Measurements from ENCODE around the gene SUGCT. TPM values are rescaled to one million over a fixed set of nuclear protein-coding genes. Genes with fewer than 3 reads are reported as not detected.

SUGCT gene
- total RNA-seq, 1 donor from 2014 or later: 12.0 TPM

GRCh38 chr7:40582539-40582938 lies 447.7 kb downstream of the SUGCT start:
- H3K4me1 ChIP-seq (ENCODE audit: control insufficient read depth in 3 of 3, insufficient read depth in 3 of 3, low read length in 3 of 3): no peaks in the 10 kb centered on the region
- no peaks in the 10 kb centered on the region for H3K9me3 ChIP-seq (ENCODE audit: control insufficient read depth in 3 of 3, low read length in 3 of 3)
- no peak overlapping the region for H3K27ac ChIP-seq (ENCODE audit: low read depth, low read length)
- H3K27me3 ChIP-seq (ENCODE audit: control insufficient read depth in 3 of 3, insufficient read depth in 3 of 3, low read length in 3 of 3): no peaks in the 10 kb centered on the region
- no peak overlapping the region for H3K9ac ChIP-seq (ENCODE audit: low read depth in 1 of 3, low read length in 3 of 3)
- H3K36me3 ChIP-seq (ENCODE audit: control insufficient read depth in 3 of 3, insufficient read depth in 3 of 3, low read length in 3 of 3): no peaks in the 10 kb centered on the region
- no peak overlapping the region for H3K4me3 ChIP-seq (ENCODE audit: low read length in 3 of 3)

- Histone ChIP-seq H3K4me1 (ENCODE audit: control insufficient read depth in 3 of 3, insufficient read depth in 3 of 3, low read length in 3 of 3) (no peaks in the 10 kb centered on the region), H3K9me3 (ENCODE audit: control insufficient read depth in 3 of 3, low read length in 3 of 3) (no peaks in the 10 kb centered on the region), H3K27ac (ENCODE audit: low read depth, low read length) (no peak overlapping the region), H3K36me3 (ENCODE audit: control insufficient read depth in 3 of 3, insufficient read depth in 3 of 3, low read length in 3 of 3) (no peaks in the 10 kb centered on the region), H3K9ac (ENCODE audit: low read depth in 1 of 3, low read length in 3 of 3) (no peak overlapping the region), H3K4me3 (ENCODE audit: low read length in 3 of 3) (no peak overlapping the region), H3K27me3 (ENCODE audit: control insufficient read depth in 3 of 3, insufficient read depth in 3 of 3, low read length in 3 of 3) (no peaks in the 10 kb centered on the region)
Measured at GRCh38 chr7:40583667-40584444, 449.1 kb downstream of the SUGCT start.

- Histone ChIP-seq H3K4me3 (ENCODE audit: low read length in 3 of 3) (no peak overlapping the region), H3K4me1 (ENCODE audit: control insufficient read depth in 3 of 3, insufficient read depth in 3 of 3, low read length in 3 of 3) (no peaks in the 10 kb centered on the region), H3K27me3 (ENCODE audit: control insufficient read depth in 3 of 3, insufficient read depth in 3 of 3, low read length in 3 of 3) (no peaks in the 10 kb centered on the region), H3K36me3 (ENCODE audit: control insufficient read depth in 3 of 3, insufficient read depth in 3 of 3, low read length in 3 of 3) (no peaks in the 10 kb centered on the region), H3K9ac (ENCODE audit: low read depth in 1 of 3, low read length in 3 of 3) (no peak overlapping the region), H3K27ac (ENCODE audit: low read depth, low read length) (no peak overlapping the region), H3K9me3 (ENCODE audit: control insufficient read depth in 3 of 3, low read length in 3 of 3) (no peaks in the 10 kb centered on the region)
Measured at GRCh38 chr7:40584667-40585433, 450.0 kb downstream of the SUGCT start.

DNA sequence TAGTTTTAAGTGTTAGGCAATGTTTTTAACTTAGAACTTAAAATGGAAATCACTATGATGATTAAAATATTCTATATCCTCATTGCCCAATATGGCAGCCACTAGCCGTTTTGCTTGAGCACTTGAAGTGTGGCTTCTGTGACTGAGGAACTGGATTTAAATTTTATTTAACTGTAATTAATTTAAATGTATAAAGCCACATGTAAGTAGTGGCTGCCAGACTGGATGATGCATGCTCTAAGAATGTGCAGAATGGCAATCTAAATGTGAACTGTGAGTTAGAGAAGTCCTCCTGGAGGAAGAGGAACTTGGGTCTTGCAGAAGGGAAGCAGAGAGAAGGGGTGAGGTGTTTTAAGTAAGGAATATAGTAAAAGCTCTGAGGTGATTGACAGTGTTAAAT lies 451.4 kb downstream of the SUGCT start:
- Histone ChIP-seq H3K27ac (ENCODE audit: low read depth, low read length) (no peak overlapping the region), H3K9ac (ENCODE audit: low read depth in 1 of 3, low read length in 3 of 3) (no peak overlapping the region), H3K4me1 (ENCODE audit: control insufficient read depth in 3 of 3, insufficient read depth in 3 of 3, low read length in 3 of 3) (no peaks in the 10 kb centered on the region), H3K36me3 (ENCODE audit: control insufficient read depth in 3 of 3, insufficient read depth in 3 of 3, low read length in 3 of 3) (no peaks in the 10 kb centered on the region), H3K4me3 (ENCODE audit: low read length in 3 of 3) (no peak overlapping the region), H3K27me3 (ENCODE audit: control insufficient read depth in 3 of 3, insufficient read depth in 3 of 3, low read length in 3 of 3) (no peaks in the 10 kb centered on the region), H3K9me3 (ENCODE audit: control insufficient read depth in 3 of 3, low read length in 3 of 3) (no peaks in the 10 kb centered on the region)

GRCh38 chr7:40587419-40587818 lies 452.6 kb downstream of the SUGCT start:
- no peaks in the 10 kb centered on the region for H3K36me3 ChIP-seq (ENCODE audit: control insufficient read depth in 3 of 3, insufficient read depth in 3 of 3, low read length in 3 of 3)

GRCh38 chr7:40595129-40595528 lies 460.3 kb downstream of the SUGCT start:
- no peak overlapping the region for H3K9ac ChIP-seq (ENCODE audit: low read depth in 1 of 3, low read length in 3 of 3)
- H3K36me3 ChIP-seq (ENCODE audit: control insufficient read depth in 3 of 3, insufficient read depth in 3 of 3, low read length in 3 of 3): no peaks in the 10 kb centered on the region
- H3K27me3 ChIP-seq (ENCODE audit: control insufficient read depth in 3 of 3, insufficient read depth in 3 of 3, low read length in 3 of 3): no peaks in the 10 kb centered on the region
- H3K4me1 ChIP-seq (ENCODE audit: control insufficient read depth in 3 of 3, insufficient read depth in 3 of 3, low read length in 3 of 3): no peaks in the 10 kb centered on the region
- H3K4me3 ChIP-seq (ENCODE audit: low read length in 3 of 3): no peak overlapping the region
- H3K27ac ChIP-seq (ENCODE audit: low read depth, low read length): no peak overlapping the region
- H3K9me3 ChIP-seq (ENCODE audit: control insufficient read depth in 3 of 3, low read length in 3 of 3): no peaks in the 10 kb centered on the region

More at GRCh38 chr7:40587419-40587818, 452.6 kb downstream of the SUGCT start:
- no peak overlapping the region for H3K9ac ChIP-seq (ENCODE audit: low read depth in 1 of 3, low read length in 3 of 3)
- no peaks in the 10 kb centered on the region for H3K4me1 ChIP-seq (ENCODE audit: control insufficient read depth in 3 of 3, insufficient read depth in 3 of 3, low read length in 3 of 3)
- H3K27ac ChIP-seq (ENCODE audit: low read depth, low read length): no peak overlapping the region
- no peak overlapping the region for H3K4me3 ChIP-seq (ENCODE audit: low read length in 3 of 3)
- H3K9me3 ChIP-seq (ENCODE audit: control insufficient read depth in 3 of 3, low read length in 3 of 3): no peaks in the 10 kb centered on the region
- H3K27me3 ChIP-seq (ENCODE audit: control insufficient read depth in 3 of 3, insufficient read depth in 3 of 3, low read length in 3 of 3): no peaks in the 10 kb centered on the region

GRCh38 chr7:40595832-40596231 lies 461.0 kb downstream of the SUGCT start:
- H3K27me3 ChIP-seq (ENCODE audit: control insufficient read depth in 3 of 3, insufficient read depth in 3 of 3, low read length in 3 of 3): no peaks in the 10 kb centered on the region
- no peak overlapping the region for H3K9ac ChIP-seq (ENCODE audit: low read depth in 1 of 3, low read length in 3 of 3)
- no peaks in the 10 kb centered on the region for H3K36me3 ChIP-seq (ENCODE audit: control insufficient read depth in 3 of 3, insufficient read depth in 3 of 3, low read length in 3 of 3)
- no peak overlapping the region for H3K4me3 ChIP-seq (ENCODE audit: low read length in 3 of 3)
- H3K9me3 ChIP-seq (ENCODE audit: control insufficient read depth in 3 of 3, low read length in 3 of 3): no peaks in the 10 kb centered on the region
- no peak overlapping the region for H3K27ac ChIP-seq (ENCODE audit: low read depth, low read length)
- no peaks in the 10 kb centered on the region for H3K4me1 ChIP-seq (ENCODE audit: control insufficient read depth in 3 of 3, insufficient read depth in 3 of 3, low read length in 3 of 3)

DNA sequence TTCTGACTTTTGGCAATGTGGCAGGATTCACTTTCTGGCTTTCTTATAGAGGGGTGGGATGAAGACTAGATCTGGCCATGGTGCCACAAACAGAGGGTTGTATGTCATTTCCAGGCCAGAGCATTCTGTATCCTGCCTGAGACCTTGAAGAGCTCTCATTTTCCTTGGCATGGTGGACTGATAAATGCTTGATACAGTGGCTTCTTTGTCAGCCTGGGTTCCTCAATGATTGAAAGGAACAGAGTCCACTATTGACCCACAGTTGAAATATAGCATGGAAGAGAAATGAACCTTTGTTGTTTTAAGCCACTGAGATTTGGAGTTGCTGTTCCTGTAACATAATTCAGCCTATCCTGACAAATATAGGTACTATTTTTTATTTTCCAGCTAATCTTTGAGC lies 462.7 kb downstream of the SUGCT start:
- Histone ChIP-seq H3K9ac (ENCODE audit: low read depth in 1 of 3, low read length in 3 of 3) (no peak overlapping the region), H3K27ac (ENCODE audit: low read depth, low read length) (no peak overlapping the region), H3K4me3 (ENCODE audit: low read length in 3 of 3) (no peak overlapping the region), H3K27me3 (ENCODE audit: control insufficient read depth in 3 of 3, insufficient read depth in 3 of 3, low read length in 3 of 3) (no peaks in the 10 kb centered on the region), H3K36me3 (ENCODE audit: control insufficient read depth in 3 of 3, insufficient read depth in 3 of 3, low read length in 3 of 3) (no peaks in the 10 kb centered on the region), H3K4me1 (ENCODE audit: control insufficient read depth in 3 of 3, insufficient read depth in 3 of 3, low read length in 3 of 3) (no peaks in the 10 kb centered on the region), H3K9me3 (ENCODE audit: control insufficient read depth in 3 of 3, low read length in 3 of 3) (no peaks in the 10 kb centered on the region)

DNA sequence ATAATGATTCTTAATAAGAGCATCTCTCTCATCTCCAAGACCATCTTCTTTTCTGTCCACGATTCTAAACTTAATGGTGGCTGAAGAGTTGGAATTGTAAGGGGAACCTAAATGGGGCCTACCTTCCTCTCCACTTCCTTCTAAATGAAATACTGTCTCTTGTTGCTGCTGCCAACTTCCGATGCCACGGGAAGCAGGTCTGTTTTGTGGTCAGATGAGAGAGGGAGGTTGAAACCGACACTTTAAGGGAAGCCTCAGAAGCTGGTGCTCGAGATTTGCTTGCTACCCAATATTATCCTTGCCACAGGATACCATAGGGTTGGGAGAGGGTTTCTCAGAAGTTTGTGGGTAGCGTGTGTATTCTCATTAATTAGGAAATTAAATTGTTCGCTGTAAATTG lies 464.1 kb downstream of the SUGCT start:
- no peak overlapping the region for H3K27ac ChIP-seq (ENCODE audit: low read depth, low read length)
- no peaks in the 10 kb centered on the region for H3K4me1 ChIP-seq (ENCODE audit: control insufficient read depth in 3 of 3, insufficient read depth in 3 of 3, low read length in 3 of 3)
- H3K36me3 ChIP-seq (ENCODE audit: control insufficient read depth in 3 of 3, insufficient read depth in 3 of 3, low read length in 3 of 3): no peaks in the 10 kb centered on the region
- H3K4me3 ChIP-seq (ENCODE audit: low read length in 3 of 3): no peak overlapping the region
- H3K9ac ChIP-seq (ENCODE audit: low read depth in 1 of 3, low read length in 3 of 3): no peak overlapping the region
- H3K9me3 ChIP-seq (ENCODE audit: control insufficient read depth in 3 of 3, low read length in 3 of 3): no peaks in the 10 kb centered on the region
- H3K27me3 ChIP-seq (ENCODE audit: control insufficient read depth in 3 of 3, insufficient read depth in 3 of 3, low read length in 3 of 3): no peaks in the 10 kb centered on the region

DNA sequence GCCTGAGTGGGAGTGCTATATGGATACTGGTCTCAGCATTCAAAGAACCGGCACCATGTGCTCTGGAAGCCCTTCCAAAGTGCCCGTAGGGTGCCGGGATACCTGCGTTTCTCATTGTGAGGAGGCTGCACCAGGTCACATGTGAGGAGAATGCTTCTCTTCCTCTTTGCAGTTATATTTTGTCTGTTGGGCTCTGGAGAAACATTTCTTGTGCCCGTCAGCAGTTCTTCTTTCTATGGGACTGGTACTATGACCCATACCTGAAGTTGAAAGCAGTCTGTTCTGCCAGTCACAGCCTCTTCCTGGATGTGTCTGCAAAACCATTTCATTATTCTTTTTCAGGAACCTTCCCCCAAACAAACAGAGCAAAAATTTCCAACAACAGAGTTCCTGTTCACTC lies 465.0 kb downstream of the SUGCT start:
- H3K4me1 ChIP-seq (ENCODE audit: control insufficient read depth in 3 of 3, insufficient read depth in 3 of 3, low read length in 3 of 3): no peaks in the 10 kb centered on the region
- H3K27ac ChIP-seq (ENCODE audit: low read depth, low read length): no peak overlapping the region
- H3K9me3 ChIP-seq (ENCODE audit: control insufficient read depth in 3 of 3, low read length in 3 of 3): no peaks in the 10 kb centered on the region
- H3K4me3 ChIP-seq (ENCODE audit: low read length in 3 of 3): no peak overlapping the region
- no peaks in the 10 kb centered on the region for H3K36me3 ChIP-seq (ENCODE audit: control insufficient read depth in 3 of 3, insufficient read depth in 3 of 3, low read length in 3 of 3)
- no peaks in the 10 kb centered on the region for H3K27me3 ChIP-seq (ENCODE audit: control insufficient read depth in 3 of 3, insufficient read depth in 3 of 3, low read length in 3 of 3)
- H3K9ac ChIP-seq (ENCODE audit: low read depth in 1 of 3, low read length in 3 of 3): no peak overlapping the region
